Choroid plexus epithelial cell (primary cell): ENCODE results near the gene POMGNT1.

ENCODE experiments used
- DNase-seq: peaks from one replicate; pipeline ENCODE4 v3.0.0-alpha.2; 2010; ENCODE audit warnings: low read depth
- H3K4me3 ChIP-seq: 2 replicates; pipeline ENCODE4 v1.5.1; 2011; ENCODE audit warnings: low read depth, mild to moderate bottlenecking, control low read depth, low read length, moderate library complexity
- CTCF ChIP-seq: conservative IDR thresholded peaks from 2 replicates; pipeline ENCODE4 v1.5.1; 2011; ENCODE audit warnings: low read depth, mild to moderate bottlenecking, control low read depth, inconsistent platforms, low read length, moderate library complexity

POMGNT1 gene

GRCh38 chr1:46172321-46172720 lies 25.9 kb downstream of the POMGNT1 start:
- no peak overlapping the region for H3K4me3 ChIP-seq
- no peak for TF ChIP-seq CTCF
- no peak for DNase-seq

- no peak for DNase-seq
- no peak for TF ChIP-seq CTCF
- H3K4me3 ChIP-seq = no peak overlapping the region
Measured at GRCh38 chr1:46171871-46172270, 26.4 kb downstream of the POMGNT1 start.

- H3K4me3 ChIP-seq = no peak overlapping the region
- DNase-seq = no peak
- no peak for TF ChIP-seq CTCF
Measured at GRCh38 chr1:46171351-46171750, 26.9 kb downstream of the POMGNT1 start.

- TF ChIP-seq CTCF = no peak
- no peak overlapping the region for H3K4me3 ChIP-seq
- no peak for DNase-seq
Measured at GRCh38 chr1:46169811-46170454, 28.3 kb downstream of the POMGNT1 start.

GRCh38 chr1:46168477-46168876 lies 29.8 kb downstream of the POMGNT1 start:
- TF ChIP-seq CTCF = no peak
- no peak for DNase-seq
- no peak overlapping the region for H3K4me3 ChIP-seq

- TF ChIP-seq CTCF = no peak
- DNase-seq = peak; percentile 24
- peak overlapping the region; percentile 56 for H3K4me3 ChIP-seq
Measured at GRCh38 chr1:46166521-46167462, 31.4 kb downstream of the POMGNT1 start.

- H3K4me3 ChIP-seq = no peak overlapping the region
- no peak for TF ChIP-seq CTCF
- DNase-seq = no peak
Measured at GRCh38 chr1:46160212-46160611, 38.0 kb downstream of the POMGNT1 start.
